ENCODE measurements around the gene KIRREL2. TPM values are rescaled to one million over a fixed set of nuclear protein-coding genes. Genes with fewer than 3 reads are reported as not detected.

Gene KIRREL2
- total and polyA plus RNA-seq, 2 experiments from 2014 or later, result 3.6 to 9.9 TPM

DNA sequence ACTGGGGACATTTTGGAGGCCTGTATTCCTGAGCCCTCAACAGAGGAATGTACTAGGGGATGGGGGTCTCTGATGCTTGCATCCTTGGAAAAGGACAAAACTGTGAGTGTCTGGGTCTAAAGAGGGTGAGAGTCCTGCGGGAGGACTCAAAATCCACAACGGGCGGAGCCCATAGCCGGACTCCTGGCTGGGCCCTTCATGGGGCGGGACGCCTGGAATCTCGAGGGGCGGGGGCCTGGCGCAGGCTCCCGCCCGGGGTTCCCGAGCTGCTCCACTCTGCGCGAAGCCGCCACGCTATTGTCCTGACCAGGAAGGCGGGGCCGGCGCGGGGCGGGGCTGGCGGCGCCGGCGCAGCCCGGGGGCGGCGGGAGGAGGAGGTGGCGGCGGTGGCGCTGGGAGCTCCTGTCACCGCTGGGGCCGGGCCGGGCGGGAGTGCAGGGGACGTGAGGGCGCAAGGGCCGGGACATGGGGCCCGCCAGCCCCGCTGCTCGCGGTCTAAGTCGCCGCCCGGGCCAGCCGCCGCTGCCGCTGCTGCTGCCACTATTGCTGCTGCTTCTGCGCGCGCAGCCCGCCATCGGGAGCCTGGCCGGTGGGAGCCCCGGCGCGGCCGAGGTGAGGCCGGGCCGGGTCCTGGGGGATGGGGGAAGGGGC is 11.6 kb downstream of the KIRREL2 start, which contains the start of gene APLP1:
TSS of gene APLP1 (plus strand) at position 403 of the 651 bp plus-strand sequence. CDS start at position 466, 63 bp downstream.
- peaks cover 40% of the 10 kb centered on the region for H3K27me3 Mint-ChIP-seq (ENCODE audit: insufficient read depth, low read depth, poor library complexity)
- peak within 1 kb of the TSS; percentile 93 for H2AFZ ChIP-seq

More for the DNA sequence above, 11.6 kb downstream of the KIRREL2 start, which contains the start of gene APLP1:
- Histone ChIP-seq H3K27me3 (ENCODE audit: insufficient read depth) (peaks cover 16% of the 10 kb centered on the region), H3K9me2 (ENCODE audit: insufficient read depth) (no peaks in the 10 kb centered on the region), H3K27ac (ENCODE audit: low read depth) (no peak within 1 kb of the TSS), H3F3A (replicated peaks; ENCODE audit: low read depth) (peaks cover 15% of the 10 kb centered on the region; the same call in 1 of the 2 replicates), H3K4me2 (peak within 1 kb of the TSS; percentile 98), H4K20me1 (replicated peaks; ENCODE audit: insufficient read depth) (no peaks in the 10 kb centered on the region), H3K4me1 (ENCODE audit: insufficient read depth) (peaks cover 12% of the 10 kb centered on the region), H3K79me2 (replicated peaks; ENCODE audit: insufficient read depth) (no peaks in the 10 kb centered on the region), H3K4me3 (peak within 1 kb of the TSS; percentile 84), H3K36me3 (ENCODE audit: insufficient read depth) (no peaks in the 10 kb centered on the region)
- no peaks in the 10 kb centered on the region; the same call in 2 of the 3 replicates for H3K9me3 Mint-ChIP-seq
- H3K4me3 Mint-ChIP-seq, result peak within 1 kb of the TSS; percentile 86
- H3K4me1 Mint-ChIP-seq, result peaks cover 25% of the 10 kb centered on the region
- TF ChIP-seq JUNB (IDR thresholded peaks at IDR 0.05; ENCODE audit: unreplicated experiment) (no peak), ZNF331 (CRISPR knock-in tag; IDR thresholded peaks at IDR 0.05; ENCODE audit: low read depth) (no peak), POLR2AphosphoS5 (IDR thresholded peaks at IDR 0.05; ENCODE audit: low read depth) (no peak), ZNF114 (CRISPR knock-in tag; IDR thresholded peaks at IDR 0.05) (no peak), NANOG (IDR thresholded peaks at IDR 0.05; ENCODE audit: borderline replicate concordance) (no peak), EZH2 (IDR thresholded peaks at IDR 0.05; ENCODE audit: low read depth, unreplicated experiment) (no peak), CREB1 (CRISPR knock-in tag; IDR thresholded peaks at IDR 0.05; ENCODE audit: low read depth) (no peak), STAT1 (IDR thresholded peaks at IDR 0.05; ENCODE audit: unreplicated experiment) (no peak), EZH2phosphoT487 (IDR thresholded peaks at IDR 0.05; ENCODE audit: unreplicated experiment) (no peak)
- TF ChIP-seq, protein P1, sequence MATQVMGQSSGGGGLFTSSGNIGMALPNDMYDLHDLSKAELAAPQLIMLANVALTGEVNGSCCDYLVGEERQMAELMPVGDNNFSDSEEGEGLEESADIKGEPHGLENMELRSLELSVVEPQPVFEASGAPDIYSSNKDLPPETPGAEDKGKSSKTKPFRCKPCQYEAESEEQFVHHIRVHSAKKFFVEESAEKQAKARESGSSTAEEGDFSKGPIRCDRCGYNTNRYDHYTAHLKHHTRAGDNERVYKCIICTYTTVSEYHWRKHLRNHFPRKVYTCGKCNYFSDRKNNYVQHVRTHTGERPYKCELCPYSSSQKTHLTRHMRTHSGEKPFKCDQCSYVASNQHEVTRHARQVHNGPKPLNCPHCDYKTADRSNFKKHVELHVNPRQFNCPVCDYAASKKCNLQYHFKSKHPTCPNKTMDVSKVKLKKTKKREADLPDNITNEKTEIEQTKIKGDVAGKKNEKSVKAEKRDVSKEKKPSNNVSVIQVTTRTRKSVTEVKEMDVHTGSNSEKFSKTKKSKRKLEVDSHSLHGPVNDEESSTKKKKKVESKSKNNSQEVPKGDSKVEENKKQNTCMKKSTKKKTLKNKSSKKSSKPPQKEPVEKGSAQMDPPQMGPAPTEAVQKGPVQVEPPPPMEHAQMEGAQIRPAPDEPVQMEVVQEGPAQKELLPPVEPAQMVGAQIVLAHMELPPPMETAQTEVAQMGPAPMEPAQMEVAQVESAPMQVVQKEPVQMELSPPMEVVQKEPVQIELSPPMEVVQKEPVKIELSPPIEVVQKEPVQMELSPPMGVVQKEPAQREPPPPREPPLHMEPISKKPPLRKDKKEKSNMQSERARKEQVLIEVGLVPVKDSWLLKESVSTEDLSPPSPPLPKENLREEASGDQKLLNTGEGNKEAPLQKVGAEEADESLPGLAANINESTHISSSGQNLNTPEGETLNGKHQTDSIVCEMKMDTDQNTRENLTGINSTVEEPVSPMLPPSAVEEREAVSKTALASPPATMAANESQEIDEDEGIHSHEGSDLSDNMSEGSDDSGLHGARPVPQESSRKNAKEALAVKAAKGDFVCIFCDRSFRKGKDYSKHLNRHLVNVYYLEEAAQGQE (IDR thresholded peaks at IDR 0.05; ENCODE audit: unreplicated experiment), result no peak
- TF ChIP-seq, protein P2, sequence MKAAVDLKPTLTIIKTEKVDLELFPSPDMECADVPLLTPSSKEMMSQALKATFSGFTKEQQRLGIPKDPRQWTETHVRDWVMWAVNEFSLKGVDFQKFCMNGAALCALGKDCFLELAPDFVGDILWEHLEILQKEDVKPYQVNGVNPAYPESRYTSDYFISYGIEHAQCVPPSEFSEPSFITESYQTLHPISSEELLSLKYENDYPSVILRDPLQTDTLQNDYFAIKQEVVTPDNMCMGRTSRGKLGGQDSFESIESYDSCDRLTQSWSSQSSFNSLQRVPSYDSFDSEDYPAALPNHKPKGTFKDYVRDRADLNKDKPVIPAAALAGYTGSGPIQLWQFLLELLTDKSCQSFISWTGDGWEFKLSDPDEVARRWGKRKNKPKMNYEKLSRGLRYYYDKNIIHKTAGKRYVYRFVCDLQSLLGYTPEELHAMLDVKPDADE (IDR thresholded peaks at IDR 0.05), result no peak
- TF ChIP-seq, protein P3, sequence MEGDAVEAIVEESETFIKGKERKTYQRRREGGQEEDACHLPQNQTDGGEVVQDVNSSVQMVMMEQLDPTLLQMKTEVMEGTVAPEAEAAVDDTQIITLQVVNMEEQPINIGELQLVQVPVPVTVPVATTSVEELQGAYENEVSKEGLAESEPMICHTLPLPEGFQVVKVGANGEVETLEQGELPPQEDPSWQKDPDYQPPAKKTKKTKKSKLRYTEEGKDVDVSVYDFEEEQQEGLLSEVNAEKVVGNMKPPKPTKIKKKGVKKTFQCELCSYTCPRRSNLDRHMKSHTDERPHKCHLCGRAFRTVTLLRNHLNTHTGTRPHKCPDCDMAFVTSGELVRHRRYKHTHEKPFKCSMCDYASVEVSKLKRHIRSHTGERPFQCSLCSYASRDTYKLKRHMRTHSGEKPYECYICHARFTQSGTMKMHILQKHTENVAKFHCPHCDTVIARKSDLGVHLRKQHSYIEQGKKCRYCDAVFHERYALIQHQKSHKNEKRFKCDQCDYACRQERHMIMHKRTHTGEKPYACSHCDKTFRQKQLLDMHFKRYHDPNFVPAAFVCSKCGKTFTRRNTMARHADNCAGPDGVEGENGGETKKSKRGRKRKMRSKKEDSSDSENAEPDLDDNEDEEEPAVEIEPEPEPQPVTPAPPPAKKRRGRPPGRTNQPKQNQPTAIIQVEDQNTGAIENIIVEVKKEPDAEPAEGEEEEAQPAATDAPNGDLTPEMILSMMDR (conservative IDR thresholded peaks at IDR 0.05; ENCODE audit: low read depth in 2 of 2), result no peak
- TF ChIP-seq, protein P4, sequence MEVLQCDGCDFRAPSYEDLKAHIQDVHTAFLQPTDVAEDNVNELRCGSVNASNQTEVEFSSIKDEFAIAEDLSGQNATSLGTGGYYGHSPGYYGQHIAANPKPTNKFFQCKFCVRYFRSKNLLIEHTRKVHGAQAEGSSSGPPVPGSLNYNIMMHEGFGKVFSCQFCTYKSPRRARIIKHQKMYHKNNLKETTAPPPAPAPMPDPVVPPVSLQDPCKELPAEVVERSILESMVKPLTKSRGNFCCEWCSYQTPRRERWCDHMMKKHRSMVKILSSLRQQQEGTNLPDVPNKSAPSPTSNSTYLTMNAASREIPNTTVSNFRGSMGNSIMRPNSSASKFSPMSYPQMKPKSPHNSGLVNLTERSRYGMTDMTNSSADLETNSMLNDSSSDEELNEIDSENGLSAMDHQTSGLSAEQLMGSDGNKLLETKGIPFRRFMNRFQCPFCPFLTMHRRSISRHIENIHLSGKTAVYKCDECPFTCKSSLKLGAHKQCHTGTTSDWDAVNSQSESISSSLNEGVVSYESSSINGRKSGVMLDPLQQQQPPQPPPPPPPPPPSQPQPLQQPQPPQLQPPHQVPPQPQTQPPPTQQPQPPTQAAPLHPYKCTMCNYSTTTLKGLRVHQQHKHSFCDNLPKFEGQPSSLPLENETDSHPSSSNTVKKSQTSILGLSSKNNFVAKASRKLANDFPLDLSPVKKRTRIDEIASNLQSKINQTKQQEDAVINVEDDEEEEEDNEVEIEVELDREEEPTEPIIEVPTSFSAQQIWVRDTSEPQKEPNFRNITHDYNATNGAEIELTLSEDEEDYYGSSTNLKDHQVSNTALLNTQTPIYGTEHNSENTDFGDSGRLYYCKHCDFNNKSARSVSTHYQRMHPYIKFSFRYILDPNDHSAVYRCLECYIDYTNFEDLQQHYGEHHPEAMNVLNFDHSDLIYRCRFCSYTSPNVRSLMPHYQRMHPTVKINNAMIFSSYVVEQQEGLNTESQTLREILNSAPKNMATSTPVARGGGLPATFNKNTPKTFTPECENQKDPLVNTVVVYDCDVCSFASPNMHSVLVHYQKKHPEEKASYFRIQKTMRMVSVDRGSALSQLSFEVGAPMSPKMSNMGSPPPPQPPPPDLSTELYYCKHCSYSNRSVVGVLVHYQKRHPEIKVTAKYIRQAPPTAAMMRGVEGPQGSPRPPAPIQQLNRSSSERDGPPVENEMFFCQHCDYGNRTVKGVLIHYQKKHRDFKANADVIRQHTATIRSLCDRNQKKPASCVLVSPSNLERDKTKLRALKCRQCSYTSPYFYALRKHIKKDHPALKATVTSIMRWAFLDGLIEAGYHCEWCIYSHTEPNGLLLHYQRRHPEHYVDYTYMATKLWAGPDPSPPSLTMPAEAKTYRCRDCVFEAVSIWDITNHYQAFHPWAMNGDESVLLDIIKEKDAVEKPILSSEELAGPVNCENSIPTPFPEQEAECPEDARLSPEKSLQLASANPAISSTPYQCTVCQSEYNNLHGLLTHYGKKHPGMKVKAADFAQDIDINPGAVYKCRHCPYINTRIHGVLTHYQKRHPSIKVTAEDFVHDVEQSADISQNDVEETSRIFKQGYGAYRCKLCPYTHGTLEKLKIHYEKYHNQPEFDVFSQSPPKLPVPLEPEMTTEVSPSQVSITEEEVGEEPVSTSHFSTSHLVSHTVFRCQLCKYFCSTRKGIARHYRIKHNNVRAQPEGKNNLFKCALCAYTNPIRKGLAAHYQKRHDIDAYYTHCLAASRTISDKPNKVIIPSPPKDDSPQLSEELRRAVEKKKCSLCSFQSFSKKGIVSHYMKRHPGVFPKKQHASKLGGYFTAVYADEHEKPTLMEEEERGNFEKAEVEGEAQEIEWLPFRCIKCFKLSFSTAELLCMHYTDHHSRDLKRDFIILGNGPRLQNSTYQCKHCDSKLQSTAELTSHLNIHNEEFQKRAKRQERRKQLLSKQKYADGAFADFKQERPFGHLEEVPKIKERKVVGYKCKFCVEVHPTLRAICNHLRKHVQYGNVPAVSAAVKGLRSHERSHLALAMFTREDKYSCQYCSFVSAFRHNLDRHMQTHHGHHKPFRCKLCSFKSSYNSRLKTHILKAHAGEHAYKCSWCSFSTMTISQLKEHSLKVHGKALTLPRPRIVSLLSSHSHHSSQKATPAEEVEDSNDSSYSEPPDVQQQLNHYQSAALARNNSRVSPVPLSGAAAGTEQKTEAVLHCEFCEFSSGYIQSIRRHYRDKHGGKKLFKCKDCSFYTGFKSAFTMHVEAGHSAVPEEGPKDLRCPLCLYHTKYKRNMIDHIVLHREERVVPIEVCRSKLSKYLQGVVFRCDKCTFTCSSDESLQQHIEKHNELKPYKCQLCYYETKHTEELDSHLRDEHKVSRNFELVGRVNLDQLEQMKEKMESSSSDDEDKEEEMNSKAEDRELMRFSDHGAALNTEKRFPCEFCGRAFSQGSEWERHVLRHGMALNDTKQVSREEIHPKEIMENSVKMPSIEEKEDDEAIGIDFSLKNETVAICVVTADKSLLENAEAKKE (CRISPR knock-in tag; IDR thresholded peaks at IDR 0.05), result no peak
- no peak within 1 kb of the TSS for H3K27ac Mint-ChIP-seq
- peak; percentile 65 for DNase-seq (ENCODE audit: low spot score)
- H3K36me3 Mint-ChIP-seq (ENCODE audit: low read depth), result peaks cover 4% of the 10 kb centered on the region
- ATAC-seq, result peak; percentile 24
